CD4-positive, alpha-beta T cell (primary cell): ENCODE results near the gene ATIC. TPM values are rescaled to one million over a fixed set of nuclear protein-coding genes. Genes with fewer than 3 reads are reported as not detected.

Source experiments
- ATAC-seq: fragments of 200-7000 bp; cut with Tn5 transposase; one replicate; pipeline ENCODE4 v1.10.0; 2022; ENCODE audit warnings: mild to moderate bottlenecking; ENCODE audit not compliant: poor library complexity
- CTCF ChIA-PET: fragments of 350-600 bp; sonication (Branson Sonifier 250); formaldehyde crosslinking; loops from one replicate; lab custom pipeline; 2021; ENCODE audit warnings: antibody characterized with exemption, inconsistent platforms; lab: Charles Lee
- POLR2A ChIA-PET: fragments of 350-600 bp; sonication (Branson Sonifier 250); formaldehyde crosslinking; loops from one replicate; lab custom pipeline; 2021; ENCODE audit warnings: antibody characterized with exemption, inconsistent platforms; lab: Charles Lee
- DNase-seq, 14 experiments: peaks; one replicate each; pipeline ENCODE4 v3.0.0-alpha.2; 2013 to 2020; ENCODE audit warnings: mixed read lengths in 2 of 14
- H3K27ac ChIP-seq, 2 donors: one replicate each; pipeline versions ENCODE4 v1.5.1 to v1.7.0; 2013; ENCODE audit warnings: low read length in 2 of 2, low read depth in 1 of 2, mild to moderate bottlenecking in 1 of 2
- H3K27me3 ChIP-seq, 2 experiments: 1 replicate in 1 of 2; 2 replicates in 1 of 2; pipeline versions ENCODE4 v1.6.1 to v1.7.0; 2013; ENCODE audit warnings: low read length in 2 of 2, control low read depth in 1 of 2, mild to moderate bottlenecking in 1 of 2, moderate library complexity in 1 of 2; ENCODE audit not compliant: insufficient read depth in 2 of 2, control insufficient read depth in 1 of 2
- H3K36me3 ChIP-seq: one replicate; pipeline ENCODE4 v1.6.1; 2013; ENCODE audit warnings: low read length, control low read depth; ENCODE audit not compliant: insufficient read depth
- H3K4me1 ChIP-seq: one replicate; pipeline ENCODE4 v1.6.1; 2013; ENCODE audit warnings: low read length, control low read depth; ENCODE audit not compliant: insufficient read depth
- H3K4me3 ChIP-seq: one replicate; pipeline ENCODE4 v1.5.1; 2013; ENCODE audit warnings: mild to moderate bottlenecking, low read length, moderate library complexity
- H3K9me3 ChIP-seq, 2 experiments: 1 replicate in 1 of 2; 2 replicates in 1 of 2; pipeline versions ENCODE4 v1.6.1 to v1.7.0; 2013; ENCODE audit warnings: low read length in 2 of 2, mild to moderate bottlenecking in 2 of 2, control low read depth in 1 of 2, moderate library complexity in 1 of 2; ENCODE audit not compliant: control insufficient read depth in 1 of 2, insufficient read depth in 1 of 2
- H3K27ac Mint-ChIP-seq: one replicate; pipeline ENCODE4 v1.8.0; 2020; ENCODE audit warnings: mixed read lengths
- H3K27me3 Mint-ChIP-seq: one replicate; pipeline ENCODE4 v1.8.0; 2021; ENCODE audit warnings: mixed read lengths
- H3K36me3 Mint-ChIP-seq: one replicate; pipeline ENCODE4 v1.8.0; 2021; ENCODE audit warnings: low read depth, mixed read lengths
- H3K4me1 Mint-ChIP-seq: one replicate; pipeline ENCODE4 v1.8.0; 2021; ENCODE audit warnings: low read depth, mixed read lengths
- H3K4me3 Mint-ChIP-seq: one replicate; pipeline ENCODE4 v1.8.0; 2020; ENCODE audit warnings: mild to moderate bottlenecking, mixed read lengths
- H3K9me3 Mint-ChIP-seq: one replicate; pipeline ENCODE4 v1.8.0; 2020; ENCODE audit warnings: mixed read lengths
- intact Hi-C, 2 experiments: fragments of 100-400 bp; cut with DNase I in 1 of 2; cut with micrococcal nuclease in 1 of 2; formaldehyde crosslinking; loops; one replicate each; pipeline versions ENCODE4 v1.15.1 to v1.9.0; 2023 to 2025; cut with DNase I, micrococcal nuclease
- total RNA-seq, 174 experiments: library from RNA in 2 of 174; stranded (reverse) in 2 of 174; gene quantifications; one replicate each; pipeline ENCODE4 v1.2.3 and lab custom pipeline; 2021 to 2026
- TF ChIP-seq, protein P1 (sequence below): fragments of 200-600 bp; IDR thresholded peaks from one replicate; pipeline ENCODE4 v1.8.0; 2022; ENCODE audit warnings: antibody characterized with exemption, mild to moderate bottlenecking

The ATIC gene
- total RNA-seq, 2 experiments from 2014 or later = 40.5 to 43.3 TPM

DNA sequence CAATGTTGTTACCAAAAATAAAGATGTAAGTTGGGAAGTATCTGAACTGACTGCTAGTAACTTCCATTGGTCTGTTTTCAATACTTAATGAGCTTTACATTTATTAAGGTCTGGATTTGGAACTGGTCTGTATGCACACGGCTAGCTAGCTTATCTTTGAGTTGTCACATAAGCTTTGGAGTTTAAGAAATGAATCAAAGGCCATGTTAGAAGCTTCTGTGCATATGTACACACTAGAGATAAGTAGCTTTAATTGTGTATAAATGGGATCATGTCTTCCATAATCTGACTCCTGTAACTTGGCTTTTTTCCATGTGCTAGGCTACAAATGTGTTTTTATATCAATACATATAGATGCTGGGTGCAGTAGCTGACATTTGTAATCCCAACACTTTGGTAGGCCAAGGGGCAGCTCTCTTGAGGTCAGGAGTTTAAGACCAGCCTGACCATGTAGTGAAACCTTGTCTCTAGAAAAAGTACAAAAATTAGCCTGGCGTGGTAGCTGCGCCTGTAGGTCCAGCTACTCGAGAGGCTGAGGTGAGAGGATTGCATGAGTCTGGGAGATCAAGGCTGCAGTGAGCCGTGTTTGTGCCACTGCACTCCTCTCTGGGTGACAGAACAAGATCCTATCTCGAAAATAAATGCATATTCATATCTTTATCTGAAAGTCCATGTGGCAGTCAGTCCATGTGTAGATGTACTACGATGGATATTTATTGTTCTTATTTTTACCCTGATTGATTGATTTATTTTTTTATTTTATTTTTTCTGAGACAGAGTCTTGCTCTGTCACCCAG is 27.2 kb downstream of the ATIC start:
- ATAC-seq (no peak), DNase-seq (no peak)
- no peaks in the 10 kb centered on the region for H3K4me1 ChIP-seq
- CTCF ChIA-PET = no interaction called here
- Mint-ChIP-seq H3K36me3 (peaks cover 94% of the 10 kb centered on the region), H3K9me3 (no peaks in the 10 kb centered on the region), H3K27ac (no peak overlapping the region), H3K4me1 (no peaks in the 10 kb centered on the region), H3K27me3 (no peaks in the 10 kb centered on the region), H3K4me3 (no peak overlapping the region)
- peaks cover 80% of the 10 kb centered on the region for H3K36me3 ChIP-seq
- TF ChIP-seq, protein P1, sequence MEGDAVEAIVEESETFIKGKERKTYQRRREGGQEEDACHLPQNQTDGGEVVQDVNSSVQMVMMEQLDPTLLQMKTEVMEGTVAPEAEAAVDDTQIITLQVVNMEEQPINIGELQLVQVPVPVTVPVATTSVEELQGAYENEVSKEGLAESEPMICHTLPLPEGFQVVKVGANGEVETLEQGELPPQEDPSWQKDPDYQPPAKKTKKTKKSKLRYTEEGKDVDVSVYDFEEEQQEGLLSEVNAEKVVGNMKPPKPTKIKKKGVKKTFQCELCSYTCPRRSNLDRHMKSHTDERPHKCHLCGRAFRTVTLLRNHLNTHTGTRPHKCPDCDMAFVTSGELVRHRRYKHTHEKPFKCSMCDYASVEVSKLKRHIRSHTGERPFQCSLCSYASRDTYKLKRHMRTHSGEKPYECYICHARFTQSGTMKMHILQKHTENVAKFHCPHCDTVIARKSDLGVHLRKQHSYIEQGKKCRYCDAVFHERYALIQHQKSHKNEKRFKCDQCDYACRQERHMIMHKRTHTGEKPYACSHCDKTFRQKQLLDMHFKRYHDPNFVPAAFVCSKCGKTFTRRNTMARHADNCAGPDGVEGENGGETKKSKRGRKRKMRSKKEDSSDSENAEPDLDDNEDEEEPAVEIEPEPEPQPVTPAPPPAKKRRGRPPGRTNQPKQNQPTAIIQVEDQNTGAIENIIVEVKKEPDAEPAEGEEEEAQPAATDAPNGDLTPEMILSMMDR = no peak
- no peak overlapping the region for H3K4me3 ChIP-seq
- no peaks in the 10 kb centered on the region for H3K9me3 ChIP-seq
- H3K27ac ChIP-seq = no peak overlapping the region
- POLR2A ChIA-PET = no interaction called here
- intact Hi-C loops = no loop called here
- H3K27me3 ChIP-seq = no peaks in the 10 kb centered on the region

DNA sequence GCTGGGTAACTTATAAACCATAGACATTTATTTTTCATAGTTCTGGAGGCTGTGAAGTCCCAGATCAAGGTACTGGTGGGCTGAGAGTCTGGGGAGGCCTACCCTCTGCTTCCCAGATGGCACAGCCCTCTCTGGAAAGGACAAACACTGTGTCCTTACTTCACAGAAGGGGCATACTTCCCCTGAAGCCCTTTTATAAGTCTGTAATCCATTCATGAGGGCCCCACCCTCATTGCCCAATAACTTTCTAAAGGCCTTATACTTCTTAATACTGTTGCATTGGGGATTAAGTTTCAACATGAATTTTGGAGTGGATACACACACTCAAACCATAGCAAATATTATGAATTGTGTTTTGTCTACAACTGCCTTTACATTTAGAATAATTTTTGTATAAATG is 36.0 kb downstream of the ATIC start:
- no peak overlapping the region for H3K4me3 Mint-ChIP-seq
- Histone ChIP-seq H3K27ac (no peak overlapping the region), H3K4me1 (no peaks in the 10 kb centered on the region), H3K36me3 (peaks cover 68% of the 10 kb centered on the region), H3K9me3 (no peaks in the 10 kb centered on the region), H3K27me3 (no peaks in the 10 kb centered on the region), H3K4me3 (no peak overlapping the region)
- POLR2A ChIA-PET = no interaction called here
- H3K4me1 Mint-ChIP-seq = no peaks in the 10 kb centered on the region
- H3K9me3 Mint-ChIP-seq = no peaks in the 10 kb centered on the region
- H3K27ac Mint-ChIP-seq = no peak overlapping the region
- DNase-seq (no peak), ATAC-seq (no peak)
- no peaks in the 10 kb centered on the region for H3K27me3 Mint-ChIP-seq
- intact Hi-C loops = no loop called here
- CTCF ChIA-PET = no interaction called here
- TF ChIP-seq, protein P1 = no peak
- H3K36me3 Mint-ChIP-seq = peaks cover 93% of the 10 kb centered on the region

DNA sequence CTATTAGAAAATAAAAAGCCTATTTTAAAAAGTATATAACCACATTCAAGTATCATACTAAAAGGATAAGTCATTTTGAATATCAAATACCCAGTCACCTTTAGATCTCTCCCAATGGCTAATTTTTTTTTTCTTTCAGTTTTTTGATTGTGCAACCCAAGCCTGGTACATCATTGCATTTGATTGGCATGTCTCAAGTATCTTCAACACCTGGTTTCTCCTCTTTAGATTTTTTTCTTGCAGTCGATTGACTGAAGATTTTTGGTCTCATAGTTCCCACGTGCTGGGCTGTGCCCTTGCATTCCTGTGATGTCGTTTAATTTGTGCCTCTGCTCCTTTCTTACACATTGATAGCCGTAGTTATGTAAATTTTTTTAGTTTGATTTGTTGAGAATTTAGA is 40.7 kb downstream of the ATIC start:
- no peak overlapping the region for H3K4me3 Mint-ChIP-seq
- H3K36me3 Mint-ChIP-seq = peaks cover 79% of the 10 kb centered on the region

More for the DNA sequence above, 40.7 kb downstream of the ATIC start:
- no peaks in the 10 kb centered on the region for H3K27me3 Mint-ChIP-seq
- Histone ChIP-seq H3K27ac (no peak overlapping the region), H3K4me1 (no peaks in the 10 kb centered on the region), H3K4me3 (no peak overlapping the region), H3K36me3 (peaks cover 28% of the 10 kb centered on the region), H3K9me3 (no peaks in the 10 kb centered on the region), H3K27me3 (no peaks in the 10 kb centered on the region)
- ChIA-PET CTCF (no interaction called here), POLR2A (no interaction called here)
- H3K4me1 Mint-ChIP-seq = no peaks in the 10 kb centered on the region
- DNase-seq (no peak), ATAC-seq (no peak)
- TF ChIP-seq, protein P1 = no peak
- intact Hi-C loops = no loop called here
- no peaks in the 10 kb centered on the region for H3K9me3 Mint-ChIP-seq
- H3K27ac Mint-ChIP-seq = no peak overlapping the region
